GM21576 (cell line): Measurements from ENCODE around the gene BTRC.
"Not testable (repeated sequence)": the region's sequence is repeated elsewhere in the genome, so short reads cannot be mapped to it uniquely, and the experiment has no call there.

Experiments
- ATAC-seq: cut with Tn5 transposase; IDR thresholded peaks from one replicate; pipeline ENCODE4 v1.9.1; 2021; ENCODE audit warnings: mild to moderate bottlenecking, moderate library complexity; ENCODE audit not compliant: unreplicated experiment

The BTRC gene

GRCh38 chr10:101341438-101341837, 12.5 kb upstream of the BTRC start:
- no peak for ATAC-seq

- ATAC-seq: no peak
Measured at GRCh38 chr10:101346177-101346576, 7.8 kb upstream of the BTRC start.

GRCh38 chr10:101351017-101351416, 2.9 kb upstream of the BTRC start:
- no peak for ATAC-seq

DNA sequence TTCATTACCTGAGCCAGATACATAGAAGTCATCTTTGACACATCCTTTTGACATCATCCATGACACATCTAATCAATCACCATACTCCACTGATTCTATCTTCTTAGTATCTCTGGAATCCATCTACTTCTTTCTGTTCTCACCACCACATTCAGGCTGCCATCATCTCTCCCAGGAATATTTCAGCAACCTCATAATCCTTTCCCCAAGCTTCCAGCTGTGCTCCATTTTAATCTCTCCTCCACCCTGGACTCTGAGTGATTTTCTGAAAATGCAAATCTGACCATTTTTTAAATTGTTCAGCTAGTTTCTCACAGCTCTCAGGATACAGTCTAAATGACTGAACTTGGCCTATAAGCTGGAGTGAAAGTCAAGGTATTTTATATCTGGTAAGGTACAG, 2.5 kb upstream of the BTRC start:
- ATAC-seq: no peak

- ATAC-seq: not testable (repeated sequence)
Measured at GRCh38 chr10:101352857-101353256, 1.1 kb upstream of the BTRC start.

DNA sequence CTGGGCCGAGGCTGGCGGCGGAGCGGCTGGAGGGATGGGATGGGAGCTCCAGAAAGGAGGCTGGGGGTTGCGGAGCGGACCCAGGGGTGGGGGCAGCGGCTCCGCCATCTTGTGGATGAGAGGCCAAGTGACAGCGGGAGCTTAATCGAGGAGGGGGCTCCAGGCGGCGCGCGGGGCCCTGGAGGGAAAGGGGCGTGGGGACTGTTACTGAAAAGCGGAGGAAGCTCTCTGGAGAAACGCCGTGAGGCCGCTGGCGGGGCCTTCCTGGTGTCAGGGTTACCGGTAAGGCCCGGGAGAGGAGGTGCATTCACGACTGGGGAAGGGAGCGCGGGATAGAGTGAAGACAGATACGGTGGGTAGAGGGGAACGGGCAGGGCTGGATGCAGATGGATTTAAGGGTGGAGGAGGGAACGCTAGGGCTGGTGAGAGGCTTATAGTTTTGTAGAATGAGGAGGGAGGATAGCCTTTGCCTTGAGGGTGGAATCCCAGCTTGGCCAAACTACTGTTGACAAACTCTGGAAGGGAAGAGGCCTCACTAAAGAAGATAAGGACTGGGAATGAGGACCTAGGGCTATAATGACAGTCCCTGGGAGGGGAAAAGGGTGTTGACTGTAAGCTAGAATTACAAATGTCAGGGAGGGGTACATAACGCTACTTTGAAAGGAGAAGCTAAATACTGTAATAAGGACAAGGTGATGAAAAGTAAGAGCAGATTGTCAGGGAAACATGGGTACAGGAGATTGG, 535 bp downstream of the BTRC start:
- peak; percentile 15 for ATAC-seq

DNA sequence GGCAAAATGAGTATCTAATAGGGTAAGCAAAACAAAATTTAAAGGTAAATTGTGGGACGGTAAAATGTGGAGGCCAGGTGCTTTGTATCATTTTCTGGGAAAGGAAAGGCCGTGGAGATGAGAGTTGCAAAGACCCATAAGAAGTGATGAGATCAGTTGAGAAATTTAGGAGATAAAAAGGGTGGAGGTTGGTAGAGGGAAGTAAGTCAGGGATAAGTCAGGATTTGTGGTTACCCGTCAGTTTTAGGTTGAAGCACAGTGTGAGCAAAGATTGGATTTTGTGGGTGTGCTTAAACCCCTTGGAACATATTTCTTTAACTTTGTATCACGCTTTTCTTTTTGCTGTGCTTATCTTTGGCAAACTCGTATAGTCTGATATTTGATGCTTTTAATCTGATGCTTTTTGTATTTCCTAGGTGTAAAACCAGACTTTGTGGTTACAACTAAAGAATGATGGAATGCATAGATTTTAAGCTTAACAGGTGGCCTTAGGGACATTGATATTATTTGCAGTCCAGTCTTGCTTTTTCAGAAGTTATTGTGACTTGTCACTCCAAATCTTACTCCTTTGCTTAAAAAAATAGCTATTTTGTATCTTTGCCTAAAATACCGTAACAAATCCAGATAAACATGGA, 1.2 kb downstream of the BTRC start:
- ATAC-seq: no peak

DNA sequence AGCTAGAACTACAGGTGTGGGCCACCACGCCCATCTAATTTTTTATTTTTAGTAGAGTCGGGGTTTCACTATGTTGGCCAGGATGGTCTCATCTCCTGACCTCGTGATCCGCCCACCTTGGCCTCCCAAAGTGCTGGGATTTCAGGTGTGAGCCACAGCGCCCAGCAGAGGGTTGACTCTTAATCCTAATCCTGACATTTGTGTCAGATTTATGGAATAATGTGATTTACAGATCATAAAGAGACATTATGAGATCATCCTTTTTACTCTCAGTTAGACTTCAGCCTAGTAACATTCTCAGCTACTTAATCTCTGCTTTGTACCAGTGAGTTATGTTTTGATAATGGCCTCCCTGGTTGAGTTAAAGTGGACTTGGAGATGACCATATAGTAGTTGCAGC, 2.2 kb downstream of the BTRC start:
- no peak for ATAC-seq

- ATAC-seq: no peak
Measured at GRCh38 chr10:101357958-101358357, 4.0 kb downstream of the BTRC start.

DNA sequence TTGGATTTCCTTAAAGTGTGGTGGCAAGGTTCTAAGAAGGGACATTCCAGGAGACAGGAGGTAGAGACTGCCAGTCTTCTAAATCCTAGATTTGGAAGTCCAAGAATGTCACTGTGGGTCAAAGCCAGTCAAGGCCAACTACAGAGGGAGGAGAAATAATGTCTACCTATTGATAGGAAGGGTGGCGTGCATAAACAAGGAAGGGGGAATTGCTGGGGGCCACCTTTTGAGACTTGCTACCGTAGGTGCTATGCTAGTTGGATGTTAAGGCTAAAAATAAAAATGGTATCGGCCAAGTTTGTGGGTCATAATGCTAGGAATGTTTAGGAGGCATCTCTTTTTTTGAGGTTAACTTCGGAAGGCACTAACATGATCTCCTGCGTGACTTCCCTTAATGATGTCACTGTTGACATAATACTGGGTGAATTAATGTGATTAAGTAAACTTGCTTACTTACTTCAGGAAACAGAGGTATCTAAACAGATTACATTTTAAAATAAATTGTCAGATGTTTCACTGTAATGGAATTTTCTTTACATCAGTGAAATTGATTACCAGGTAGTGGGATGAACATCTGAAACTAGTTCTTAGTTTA, 4.8 kb downstream of the BTRC start:
- no peak for ATAC-seq

DNA sequence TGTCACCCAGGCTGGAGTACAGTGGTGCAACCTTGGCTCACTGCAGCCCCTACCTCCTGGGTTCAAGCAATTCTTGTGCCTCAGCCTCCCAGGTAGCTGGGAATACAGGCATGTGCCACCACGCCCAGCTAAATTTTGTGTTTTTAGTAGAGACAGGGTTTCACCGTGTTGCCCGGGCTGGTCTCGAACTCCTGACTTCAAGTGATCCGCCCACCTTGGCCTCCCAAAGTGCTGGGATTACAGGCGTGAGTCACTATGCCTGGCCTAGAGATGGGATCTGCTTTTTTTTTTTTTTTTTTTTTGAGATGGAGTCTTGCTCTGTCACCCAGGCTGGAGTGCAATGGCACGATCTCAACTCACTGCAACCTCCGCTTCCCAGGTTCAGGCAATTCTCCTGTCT, 6.1 kb downstream of the BTRC start:
- ATAC-seq: not testable (repeated sequence)

GRCh38 chr10:101360841-101361240, 6.9 kb downstream of the BTRC start:
- not testable (repeated sequence) for ATAC-seq

- ATAC-seq: no peak
Measured at GRCh38 chr10:101363850-101364400, 10.0 kb downstream of the BTRC start.

DNA sequence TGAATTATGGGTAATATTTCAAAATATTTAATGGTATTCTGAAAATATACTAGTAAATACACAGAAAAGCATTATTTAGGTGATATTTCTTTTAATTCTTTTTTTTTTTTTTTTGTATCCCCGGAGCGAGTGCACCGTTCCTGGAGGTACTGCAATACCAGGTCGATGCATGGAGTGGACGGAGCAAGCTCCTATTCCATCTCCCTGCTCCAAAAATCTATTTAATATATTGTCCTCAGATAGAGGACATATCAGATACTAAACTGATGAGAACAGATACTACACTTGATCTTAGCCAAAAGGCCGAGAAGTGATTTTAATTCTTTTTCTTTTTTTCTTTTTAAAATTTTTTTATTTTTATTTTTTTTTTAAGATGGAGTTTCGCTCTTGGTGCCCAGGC, 10.8 kb downstream of the BTRC start:
- ATAC-seq: no peak

DNA sequence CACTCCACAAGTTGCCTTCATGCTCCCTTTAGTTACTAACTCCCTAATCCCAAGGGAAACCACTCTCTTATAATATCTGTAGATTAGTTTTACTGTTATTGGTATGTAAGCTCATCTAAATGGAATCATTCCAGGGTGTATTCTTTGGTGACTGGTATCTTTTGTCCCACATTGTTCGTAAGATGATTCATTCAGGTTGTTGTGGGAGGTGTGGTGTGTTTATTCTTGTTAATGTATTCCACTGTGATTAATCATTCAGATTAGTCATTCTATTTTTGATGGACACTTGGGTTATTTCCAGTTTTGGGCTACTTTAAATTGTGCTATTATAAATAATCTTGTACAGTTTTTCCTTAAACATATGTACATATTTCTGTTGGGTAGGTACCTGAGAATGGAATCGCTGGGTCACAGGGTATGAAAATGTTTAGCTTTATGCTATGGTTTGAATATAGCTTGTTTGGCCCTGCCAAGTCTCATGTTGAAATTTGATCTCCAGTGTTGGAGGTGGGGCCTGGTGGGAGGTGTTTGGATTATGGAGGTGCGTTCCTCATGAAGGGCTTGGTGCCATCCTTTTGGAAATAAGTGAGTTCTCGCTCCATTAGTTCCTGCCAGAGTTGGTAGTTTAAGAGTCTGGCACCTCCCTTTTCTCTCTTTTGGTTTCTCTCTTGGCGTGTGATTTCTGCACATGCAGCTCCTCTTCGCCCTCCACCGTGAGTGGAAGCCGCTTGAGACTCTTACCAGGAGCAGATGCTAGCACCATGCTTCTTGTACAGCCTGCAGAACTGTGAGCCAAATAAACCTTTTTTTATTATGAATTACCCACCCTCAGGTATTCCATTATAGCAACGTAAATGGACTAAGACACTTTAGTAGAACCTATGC, 13.8 kb downstream of the BTRC start:
- ATAC-seq: no peak

- ATAC-seq: no peak
Measured at GRCh38 chr10:101373063-101373462, 19.1 kb downstream of the BTRC start.

GRCh38 chr10:101373993-101374392, 20.0 kb downstream of the BTRC start:
- ATAC-seq: not testable (repeated sequence)

- ATAC-seq: no peak
Measured at GRCh38 chr10:101375076-101375475, 21.1 kb downstream of the BTRC start.

DNA sequence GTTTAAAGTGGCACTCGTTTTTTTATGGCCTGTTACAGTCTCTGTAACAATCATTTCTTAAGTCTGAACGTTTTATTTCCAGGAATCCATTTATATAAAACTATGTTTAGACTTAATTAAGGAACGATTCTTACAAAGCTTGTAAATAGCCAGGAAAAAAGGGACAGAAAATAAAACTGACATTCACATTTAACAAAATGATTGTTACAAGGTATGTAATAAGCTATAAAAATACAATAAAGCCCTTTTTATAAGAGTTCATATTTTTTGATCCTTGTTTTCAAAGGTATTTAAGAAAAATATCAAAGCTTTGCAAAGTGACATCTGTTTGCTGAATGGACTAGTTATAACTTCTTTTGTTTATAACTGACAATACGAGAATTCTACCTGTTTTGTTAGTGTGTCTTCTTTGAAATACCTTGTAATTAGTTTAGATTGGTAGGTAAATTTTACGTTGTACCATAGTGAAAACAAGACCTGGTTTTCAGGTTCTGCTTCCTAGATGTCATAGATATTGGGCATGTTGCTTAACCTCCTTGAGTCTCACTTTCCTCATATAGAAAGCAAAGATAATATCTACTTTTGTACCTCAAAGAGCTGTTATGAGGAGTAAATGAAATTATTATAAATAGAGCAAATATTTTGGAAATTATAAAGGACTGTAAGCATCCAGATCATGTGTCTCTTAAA, 25.8 kb downstream of the BTRC start:
- no peak for ATAC-seq

DNA sequence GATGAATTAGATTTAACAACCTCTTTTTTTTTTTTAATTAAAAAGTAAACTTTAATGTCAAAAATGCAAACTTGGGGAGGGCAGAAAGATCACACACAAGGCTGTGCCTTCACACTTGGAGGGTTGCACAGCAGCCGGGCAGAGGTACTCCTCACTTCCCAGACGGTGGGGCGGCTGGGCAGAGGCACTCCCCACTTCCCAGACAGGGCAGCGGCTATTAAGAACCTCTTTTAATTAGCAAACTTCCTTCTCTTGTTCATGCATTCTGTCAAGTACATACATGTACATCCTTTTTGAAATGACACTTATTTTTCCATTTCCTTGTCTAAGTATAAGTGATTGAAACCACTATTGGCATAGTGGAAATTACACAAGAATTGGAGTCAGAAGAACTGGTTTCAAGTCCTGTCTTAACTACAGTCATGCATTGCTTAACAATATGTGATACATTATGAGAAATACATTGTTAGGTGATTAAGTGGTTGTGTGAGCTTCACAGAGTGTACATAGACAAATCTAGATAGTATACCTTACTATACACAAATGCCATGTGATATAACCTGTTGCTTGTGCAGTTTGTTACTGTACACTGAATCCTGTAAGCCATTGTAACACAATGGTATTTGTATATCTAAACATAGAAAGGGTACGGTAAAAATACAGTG, 26.5 kb downstream of the BTRC start:
- ATAC-seq: no peak
